HG02610 (cell line): ENCODE measurements around the gene TTLL7.

ENCODE experiments used
- ATAC-seq: cut with Tn5 transposase; IDR thresholded peaks from one replicate; pipeline ENCODE4 v1.9.1; 2021; ENCODE audit warnings: mild to moderate bottlenecking, moderate library complexity; ENCODE audit not compliant: unreplicated experiment

Gene TTLL7, protein sequence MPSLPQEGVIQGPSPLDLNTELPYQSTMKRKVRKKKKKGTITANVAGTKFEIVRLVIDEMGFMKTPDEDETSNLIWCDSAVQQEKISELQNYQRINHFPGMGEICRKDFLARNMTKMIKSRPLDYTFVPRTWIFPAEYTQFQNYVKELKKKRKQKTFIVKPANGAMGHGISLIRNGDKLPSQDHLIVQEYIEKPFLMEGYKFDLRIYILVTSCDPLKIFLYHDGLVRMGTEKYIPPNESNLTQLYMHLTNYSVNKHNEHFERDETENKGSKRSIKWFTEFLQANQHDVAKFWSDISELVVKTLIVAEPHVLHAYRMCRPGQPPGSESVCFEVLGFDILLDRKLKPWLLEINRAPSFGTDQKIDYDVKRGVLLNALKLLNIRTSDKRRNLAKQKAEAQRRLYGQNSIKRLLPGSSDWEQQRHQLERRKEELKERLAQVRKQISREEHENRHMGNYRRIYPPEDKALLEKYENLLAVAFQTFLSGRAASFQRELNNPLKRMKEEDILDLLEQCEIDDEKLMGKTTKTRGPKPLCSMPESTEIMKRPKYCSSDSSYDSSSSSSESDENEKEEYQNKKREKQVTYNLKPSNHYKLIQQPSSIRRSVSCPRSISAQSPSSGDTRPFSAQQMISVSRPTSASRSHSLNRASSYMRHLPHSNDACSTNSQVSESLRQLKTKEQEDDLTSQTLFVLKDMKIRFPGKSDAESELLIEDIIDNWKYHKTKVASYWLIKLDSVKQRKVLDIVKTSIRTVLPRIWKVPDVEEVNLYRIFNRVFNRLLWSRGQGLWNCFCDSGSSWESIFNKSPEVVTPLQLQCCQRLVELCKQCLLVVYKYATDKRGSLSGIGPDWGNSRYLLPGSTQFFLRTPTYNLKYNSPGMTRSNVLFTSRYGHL

GRCh38 chr1:83998498-83999315 is at the start of gene TTLL7:
Gene TTLL7, minus strand, starts transcription at chr1:83999132. Its CDS starts 46,921 bp downstream, at chr1:83952211.
- peak; percentile 88 for ATAC-seq

GRCh38 chr1:84042461-84042860 is 43.5 kb upstream of the TTLL7 start:
- no peak for ATAC-seq

GRCh38 chr1:84037758-84038611 is 39.1 kb upstream of the TTLL7 start:
- ATAC-seq, result no peak

DNA sequence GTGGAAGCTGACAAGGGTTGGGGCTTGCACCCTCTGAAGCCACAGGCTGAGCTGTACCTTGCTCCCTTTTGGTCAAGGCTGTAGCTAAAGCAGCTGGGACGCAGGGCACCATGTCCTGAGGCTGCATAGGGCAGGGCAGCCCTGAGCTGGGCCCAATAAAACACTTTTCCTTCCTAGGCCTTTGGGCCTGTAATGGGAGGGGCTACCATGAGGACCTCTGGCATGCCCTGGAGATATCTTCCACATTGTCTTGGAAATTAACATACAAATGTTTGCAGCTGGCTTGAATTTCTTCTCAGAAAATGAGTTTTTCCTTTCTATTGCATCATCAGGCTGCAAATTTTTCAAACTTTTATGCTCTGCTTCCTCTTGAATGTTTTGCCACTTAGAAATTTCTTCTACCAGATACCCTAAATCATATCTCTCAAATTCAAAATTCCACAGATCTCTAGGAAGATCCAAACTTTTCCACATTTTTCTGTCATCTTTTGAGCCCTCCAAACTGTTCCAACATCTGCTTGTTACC is 32.9 kb upstream of the TTLL7 start:
- ATAC-seq, result no peak

- no peak for ATAC-seq
Measured at GRCh38 chr1:84027368-84027767, 28.4 kb upstream of the TTLL7 start.

DNA sequence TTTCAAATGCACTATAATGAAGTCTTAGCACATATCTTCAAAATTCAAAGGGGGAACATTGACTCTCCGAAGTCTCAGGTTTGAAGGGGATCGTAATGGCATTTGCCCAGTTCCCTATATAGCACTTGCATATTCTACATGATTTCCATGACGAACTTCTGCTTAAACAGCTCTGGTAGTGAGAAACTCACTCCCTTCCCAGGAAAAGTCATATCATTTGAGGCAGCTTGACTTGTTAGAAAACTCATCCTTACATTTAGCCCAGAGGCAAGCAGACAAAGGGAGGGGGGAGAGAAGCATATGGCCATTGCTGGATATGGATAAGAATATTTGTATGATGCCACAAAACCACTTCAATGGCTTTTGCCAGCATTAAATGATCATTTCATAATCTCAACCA is 27.0 kb upstream of the TTLL7 start:
- no peak for ATAC-seq

- ATAC-seq, result no peak
Measured at GRCh38 chr1:84021822-84022221, 22.9 kb upstream of the TTLL7 start.

DNA sequence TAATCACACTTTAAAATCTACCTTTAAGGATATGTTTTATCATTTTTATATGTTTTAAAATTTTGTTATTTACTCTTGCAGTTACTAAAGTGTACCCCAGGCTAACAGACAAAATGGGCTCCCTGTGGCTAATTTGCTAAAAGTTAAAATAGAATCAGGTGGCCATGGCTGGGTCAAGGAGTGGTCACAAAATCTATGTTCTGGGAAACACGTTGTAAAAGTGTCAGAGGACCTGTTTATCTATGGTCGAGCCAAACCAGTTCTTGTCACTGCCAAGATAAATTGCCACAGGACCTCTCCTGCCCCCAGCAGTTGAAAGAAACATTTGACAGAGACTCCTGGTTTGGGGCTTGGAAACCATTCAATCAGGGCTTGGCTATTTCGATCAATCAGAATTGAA is 21.2 kb upstream of the TTLL7 start:
- ATAC-seq, result no peak

GRCh38 chr1:84019217-84019616 is 20.3 kb upstream of the TTLL7 start:
- ATAC-seq, result no peak

- ATAC-seq, result no peak
Measured at GRCh38 chr1:84013708-84014107, 14.8 kb upstream of the TTLL7 start.

DNA sequence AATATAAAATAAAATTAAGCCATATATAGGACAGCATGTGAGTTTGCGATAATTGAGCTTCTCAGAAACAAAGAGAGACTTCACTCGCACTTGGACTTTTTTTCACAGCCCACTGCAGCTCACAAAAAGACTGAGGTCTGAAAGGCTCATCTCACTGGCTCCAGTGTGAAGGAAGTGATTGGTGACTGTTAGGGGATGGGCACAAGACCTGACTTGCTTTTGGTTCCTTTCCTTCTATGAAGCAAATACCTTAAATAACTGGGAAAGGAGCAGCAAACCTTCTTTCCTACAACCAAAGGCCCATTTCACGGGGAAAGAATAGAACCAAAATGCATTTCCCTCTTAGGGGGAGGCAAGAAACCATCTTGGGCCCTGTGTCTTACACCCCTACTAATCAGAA is 13.1 kb upstream of the TTLL7 start:
- ATAC-seq, result no peak

- no peak for ATAC-seq
Measured at GRCh38 chr1:84010136-84010535, 11.2 kb upstream of the TTLL7 start.

DNA sequence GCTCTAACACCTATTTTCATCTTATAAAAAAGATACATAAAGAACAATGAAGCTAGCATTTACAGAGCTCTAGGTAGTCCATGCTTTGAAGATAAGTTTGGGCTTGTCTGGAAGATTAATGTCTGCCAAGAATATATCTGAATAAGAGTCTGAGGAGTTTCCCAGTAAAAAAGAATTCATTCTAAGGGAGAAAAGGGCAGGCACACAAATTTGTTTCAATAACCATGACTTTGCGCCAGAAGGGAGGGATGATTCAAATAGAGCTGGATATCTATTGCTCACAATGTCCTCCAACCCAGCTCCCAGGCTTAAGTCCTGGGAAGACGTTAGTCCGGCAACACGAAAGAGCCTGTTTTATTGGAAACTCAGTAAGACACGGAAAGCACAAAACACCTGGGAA is 9.7 kb upstream of the TTLL7 start:
- no peak for ATAC-seq

- no peak for ATAC-seq
Measured at GRCh38 chr1:84006591-84006990, 7.7 kb upstream of the TTLL7 start.

- ATAC-seq, result no peak
Measured at GRCh38 chr1:84001501-84001900, 2.6 kb upstream of the TTLL7 start.

GRCh38 chr1:84000954-84001495 is 2.1 kb upstream of the TTLL7 start:
- ATAC-seq, result no peak

GRCh38 chr1:84000196-84000885 is 1.4 kb upstream of the TTLL7 start:
- ATAC-seq, result no peak

DNA sequence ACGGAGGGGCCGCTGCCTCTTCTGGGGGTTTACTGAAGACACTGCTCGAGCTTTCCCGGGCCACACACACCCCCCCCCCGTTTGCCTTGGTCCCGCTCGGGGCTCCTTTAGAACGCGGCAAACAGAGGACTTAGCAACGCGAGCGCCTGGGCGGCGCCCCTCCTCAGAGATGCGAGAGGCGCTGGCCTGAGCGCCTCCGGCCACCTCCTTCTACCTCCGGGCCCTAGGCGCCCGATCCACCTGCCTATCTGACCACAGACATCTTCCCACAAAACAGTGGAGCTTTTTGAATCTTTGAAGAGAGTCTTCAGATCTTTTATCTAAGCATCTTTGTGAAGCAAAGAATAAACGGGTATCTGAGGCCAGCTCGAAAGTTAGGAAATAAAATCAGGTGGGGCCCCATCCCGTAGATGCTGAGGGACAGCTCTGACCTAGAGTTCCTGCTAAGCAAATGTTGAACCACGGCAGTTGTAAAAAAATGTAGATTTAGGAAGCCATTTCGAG is 436 bp upstream of the TTLL7 start:
- peak; percentile 79 for ATAC-seq

DNA sequence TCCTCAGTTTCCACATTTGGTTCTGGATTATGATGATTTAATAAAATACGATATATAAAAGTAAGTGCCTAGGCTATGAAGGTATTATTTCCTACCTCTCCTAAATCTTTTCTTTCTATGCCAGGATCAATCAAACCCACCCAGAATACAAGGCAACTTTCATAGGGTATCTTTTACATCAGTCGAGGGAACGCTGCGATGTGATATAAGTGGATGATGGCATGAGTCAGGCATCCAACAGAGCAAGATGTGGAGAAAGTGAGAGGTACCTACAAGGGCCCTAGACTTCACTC is 781 bp downstream of the TTLL7 start:
- ATAC-seq, result no peak
